IgD-negative memory B cell (primary cell): ENCODE data around the gene PLA2G2F. TPM values are rescaled to one million over a fixed set of nuclear protein-coding genes. Genes with fewer than 3 reads are reported as not detected.
A peak's percentile ranks its signal among the peaks of the same experiment; 100 is the strongest.

Source experiments
- H3K27ac Mint-ChIP-seq, 3 donors: one replicate each; pipeline ENCODE4 v1.8.0; 2020 to 2022; ENCODE audit warnings: mild to moderate bottlenecking in 3 of 3, mixed read lengths in 3 of 3, moderate library complexity in 1 of 3
- H3K27me3 Mint-ChIP-seq: one replicate; pipeline ENCODE4 v1.8.0; 2021; ENCODE audit warnings: mixed read lengths
- H3K36me3 Mint-ChIP-seq: one replicate; pipeline ENCODE4 v1.8.0; 2020; ENCODE audit warnings: mild to moderate bottlenecking, mixed read lengths
- H3K4me1 Mint-ChIP-seq, 3 donors: one replicate each; pipeline ENCODE4 v1.8.0; 2020 to 2022; ENCODE audit warnings: mixed read lengths in 3 of 3, mild to moderate bottlenecking in 1 of 3
- H3K4me3 Mint-ChIP-seq, 4 donors: one replicate each; pipeline ENCODE4 v1.8.0; 2020 to 2022; ENCODE audit warnings: mild to moderate bottlenecking in 4 of 4, mixed read lengths in 4 of 4, moderate library complexity in 3 of 4
- H3K9me3 Mint-ChIP-seq, 3 donors: one replicate each; pipeline ENCODE4 v1.8.0; 2020 to 2021; ENCODE audit warnings: mixed read lengths in 3 of 3, mild to moderate bottlenecking in 1 of 3
- polyA plus RNA-seq: library from polyadenylated mRNA; unstranded; fragments of 300-500 nt; fragmentation: Illumina TruSeq; gene quantifications from one replicate; pipeline ENCODE4 v1.2.3, GENCODE V29; 2021

The PLA2G2F gene
- polyA plus RNA-seq = not detected

- peak within 1 kb of the TSS in 1 of 3 donors; percentile 16 for H3K27ac Mint-ChIP-seq
- H3K27me3 Mint-ChIP-seq = peaks cover 4% of the 10 kb centered on the region
- H3K36me3 Mint-ChIP-seq = no peaks in the 10 kb centered on the region
- peaks cover 0 to 3% (median 0%) of the 10 kb centered on the region in 3 donors for H3K4me1 Mint-ChIP-seq
- no peak within 1 kb of the TSS for H3K4me3 Mint-ChIP-seq
- no peaks in the 10 kb centered on the region for H3K9me3 Mint-ChIP-seq
Observed at GRCh38 chr1:20138961-20139550, at the start of gene PLA2G2F. PLA2G2F (plus strand) TSS chr1:20139323; CDS start chr1:20139428, 105 bp downstream.

- H3K27me3 Mint-ChIP-seq = peaks cover 4% of the 10 kb centered on the region
- no peaks in the 10 kb centered on the region for H3K36me3 Mint-ChIP-seq
- peaks cover 0 to 2% (median 0%) of the 10 kb centered on the region in 3 donors for H3K9me3 Mint-ChIP-seq
- no peak overlapping the region for H3K4me3 Mint-ChIP-seq
- peaks cover 0 to 3% (median 0%) of the 10 kb centered on the region in 3 donors for H3K4me1 Mint-ChIP-seq
- no peak overlapping the region for H3K27ac Mint-ChIP-seq
Observed at GRCh38 chr1:20089328-20090077, 49.6 kb upstream of the PLA2G2F start.

- Mint-ChIP-seq H3K4me3 (no peak overlapping the region), H3K4me1 (peaks cover 0 to 3% (median 0%) of the 10 kb centered on the region in 3 donors)
Observed at GRCh38 chr1:20090119-20090518, 49.0 kb upstream of the PLA2G2F start.

GRCh38 chr1:20090641-20091040, 48.5 kb upstream of the PLA2G2F start:
- Mint-ChIP-seq H3K27ac (no peak overlapping the region), H3K9me3 (peaks cover 0 to 2% (median 0%) of the 10 kb centered on the region in 3 donors), H3K4me3 (no peak overlapping the region), H3K27me3 (peaks cover 6% of the 10 kb centered on the region), H3K36me3 (no peaks in the 10 kb centered on the region), H3K4me1 (peaks cover 0 to under 1% (median 0%) of the 10 kb centered on the region in 3 donors)

More at GRCh38 chr1:20090119-20090518, 49.0 kb upstream of the PLA2G2F start:
- peaks cover 0 to 2% (median 0%) of the 10 kb centered on the region in 3 donors for H3K9me3 Mint-ChIP-seq
- H3K27me3 Mint-ChIP-seq = peaks cover 6% of the 10 kb centered on the region
- H3K27ac Mint-ChIP-seq = no peak overlapping the region
- no peaks in the 10 kb centered on the region for H3K36me3 Mint-ChIP-seq

DNA sequence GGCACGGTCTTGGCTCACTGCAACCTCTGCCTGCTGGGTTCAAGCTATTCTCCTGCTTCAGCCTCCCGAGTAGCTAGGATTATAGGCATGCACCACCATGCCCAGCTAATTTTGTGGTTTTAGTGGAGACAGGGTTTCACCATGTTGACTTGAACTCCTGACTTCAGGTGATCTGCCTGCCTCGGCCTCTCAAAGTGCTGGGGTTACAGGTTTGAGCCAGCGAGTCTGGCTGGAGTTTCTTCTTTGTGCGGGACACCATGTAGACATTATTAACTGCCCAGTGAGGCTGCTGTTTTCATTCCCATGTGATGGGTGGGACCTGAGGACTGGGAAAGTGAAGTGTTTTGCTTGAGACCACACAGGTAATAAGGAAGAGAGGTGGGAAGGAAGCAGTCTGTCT, 45.8 kb upstream of the PLA2G2F start:
- H3K27ac Mint-ChIP-seq = peak overlapping the region in 1 of 3 donors; percentile 79

DNA sequence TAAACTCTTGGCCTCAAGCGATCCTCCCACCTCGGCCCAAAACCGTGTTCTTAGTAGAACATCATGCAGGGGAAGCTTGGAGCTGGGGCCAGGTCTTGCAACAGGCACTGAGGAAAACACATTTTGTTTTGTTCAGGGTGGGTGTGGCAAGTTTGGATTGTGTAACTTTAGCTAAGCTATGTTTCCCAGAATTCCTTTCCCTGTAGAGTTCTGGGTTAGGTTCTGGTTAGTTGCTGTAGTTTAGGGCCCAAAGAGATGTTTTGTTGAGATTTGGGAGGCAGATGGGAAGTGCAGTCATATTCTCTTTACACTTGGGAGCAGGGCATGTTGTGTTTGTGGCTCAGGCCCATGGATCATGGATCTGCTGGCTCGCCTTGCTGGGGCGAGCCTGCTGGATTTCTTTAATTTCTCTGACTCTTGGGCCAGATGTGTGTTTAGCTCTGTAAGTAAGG, 45.2 kb upstream of the PLA2G2F start:
- Mint-ChIP-seq H3K9me3 (peaks cover 0 to 2% (median 0%) of the 10 kb centered on the region in 3 donors), H3K4me1 (no peaks in the 10 kb centered on the region), H3K27me3 (peaks cover 7% of the 10 kb centered on the region), H3K4me3 (no peak overlapping the region), H3K27ac (peak overlapping the region in 1 of 3 donors; percentile 39), H3K36me3 (no peaks in the 10 kb centered on the region)

More for the DNA sequence above, 45.8 kb upstream of the PLA2G2F start:
- Mint-ChIP-seq H3K9me3 (peaks cover 0 to 2% (median 0%) of the 10 kb centered on the region in 3 donors), H3K27me3 (peaks cover 7% of the 10 kb centered on the region), H3K4me3 (no peak overlapping the region), H3K36me3 (no peaks in the 10 kb centered on the region), H3K4me1 (no peaks in the 10 kb centered on the region)

- H3K4me1 Mint-ChIP-seq = no peaks in the 10 kb centered on the region
Observed at GRCh38 chr1:20095564-20096434, 43.3 kb upstream of the PLA2G2F start.

GRCh38 chr1:20096840-20097447, 42.2 kb upstream of the PLA2G2F start:
- Mint-ChIP-seq H3K4me3 (no peak overlapping the region), H3K4me1 (peaks cover 2 to 4% (median 4%) of the 10 kb centered on the region in 3 donors), H3K27ac (no peak overlapping the region), H3K9me3 (no peaks in the 10 kb centered on the region), H3K27me3 (peaks cover 5% of the 10 kb centered on the region), H3K36me3 (no peaks in the 10 kb centered on the region)

More at GRCh38 chr1:20095564-20096434, 43.3 kb upstream of the PLA2G2F start:
- Mint-ChIP-seq H3K4me3 (no peak overlapping the region), H3K27me3 (peaks cover 4% of the 10 kb centered on the region), H3K27ac (peak overlapping the region in 1 of 3 donors; percentile 60), H3K9me3 (no peaks in the 10 kb centered on the region), H3K36me3 (no peaks in the 10 kb centered on the region)

- peaks cover 3% of the 10 kb centered on the region for H3K27me3 Mint-ChIP-seq
- no peak overlapping the region for H3K27ac Mint-ChIP-seq
- peaks cover 2% of the 10 kb centered on the region for H3K36me3 Mint-ChIP-seq
- no peak overlapping the region for H3K4me3 Mint-ChIP-seq
- H3K9me3 Mint-ChIP-seq = no peaks in the 10 kb centered on the region
- peaks cover 4% of the 10 kb centered on the region in 3 donors for H3K4me1 Mint-ChIP-seq
Observed at GRCh38 chr1:20099533-20099932, 39.6 kb upstream of the PLA2G2F start.

DNA sequence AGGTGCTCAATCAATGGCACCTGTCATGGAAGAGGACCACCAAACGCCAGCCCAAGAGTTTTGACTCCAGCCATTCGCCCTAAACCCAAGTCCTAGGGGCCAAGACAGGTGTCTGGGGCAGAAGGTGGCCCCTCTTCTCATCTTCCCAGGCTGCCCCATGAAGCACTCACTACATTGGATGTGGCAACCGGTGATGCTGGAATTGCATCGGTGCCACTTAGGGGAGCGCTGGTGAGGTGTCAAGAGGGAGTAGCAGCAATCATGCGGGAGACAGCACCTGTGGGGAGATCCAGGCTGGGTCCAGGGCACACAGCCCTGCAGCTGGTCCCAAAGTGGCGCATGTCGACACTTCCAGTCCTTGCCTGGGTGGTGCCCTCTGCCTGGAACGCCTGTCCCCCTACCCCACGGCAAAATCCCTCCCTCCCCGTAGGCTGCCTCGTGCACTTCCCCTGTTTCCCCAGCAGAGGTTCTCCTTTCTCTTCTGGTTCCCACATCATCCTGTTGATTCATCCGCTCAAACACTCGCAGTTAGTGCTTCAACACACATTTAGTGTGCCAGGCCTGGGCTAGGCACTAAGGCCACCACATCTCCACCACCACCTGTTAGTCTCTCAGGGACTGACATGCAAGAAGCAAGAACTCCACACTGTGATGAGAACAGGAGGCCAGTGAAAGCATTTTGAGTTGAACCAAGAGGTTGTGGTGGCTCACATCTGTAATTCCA, 38.3 kb upstream of the PLA2G2F start:
- Mint-ChIP-seq H3K4me3 (no peak overlapping the region), H3K36me3 (peaks cover 2% of the 10 kb centered on the region), H3K27ac (no peak overlapping the region), H3K27me3 (peaks cover 2% of the 10 kb centered on the region), H3K9me3 (no peaks in the 10 kb centered on the region), H3K4me1 (peaks cover 4% of the 10 kb centered on the region in 3 donors)

DNA sequence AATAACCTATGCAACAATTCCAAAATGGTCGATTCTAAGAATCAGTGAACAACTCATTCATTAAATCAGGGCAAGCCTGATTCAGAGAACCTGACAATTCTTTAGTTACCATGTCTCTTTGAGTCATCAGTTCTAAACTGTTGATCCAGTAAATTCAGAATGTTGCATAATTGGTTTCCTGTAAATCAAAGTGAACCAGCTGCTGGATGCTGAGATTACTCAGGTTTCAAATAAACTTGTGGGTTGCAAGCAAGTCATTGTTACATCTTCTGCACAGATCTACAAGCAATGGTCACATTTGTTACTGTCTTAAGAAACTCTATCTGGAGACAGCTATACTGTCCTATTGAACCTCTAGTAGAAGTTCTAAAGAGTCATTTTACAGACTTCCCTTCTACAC, 36.2 kb upstream of the PLA2G2F start:
- H3K4me3 Mint-ChIP-seq = no peak overlapping the region
- H3K36me3 Mint-ChIP-seq = peaks cover 2% of the 10 kb centered on the region
- peaks cover 4% of the 10 kb centered on the region in 3 donors for H3K4me1 Mint-ChIP-seq
- no peak overlapping the region for H3K27ac Mint-ChIP-seq
- no peaks in the 10 kb centered on the region for H3K9me3 Mint-ChIP-seq
- H3K27me3 Mint-ChIP-seq = peaks cover 2% of the 10 kb centered on the region

GRCh38 chr1:20105856-20106255, 33.3 kb upstream of the PLA2G2F start:
- peak overlapping the region in 1 of 3 donors; percentile 16 for H3K27ac Mint-ChIP-seq
- H3K9me3 Mint-ChIP-seq = no peaks in the 10 kb centered on the region
- peaks cover 3 to 5% (median 3%) of the 10 kb centered on the region in 3 donors for H3K4me1 Mint-ChIP-seq
- peaks cover 6% of the 10 kb centered on the region for H3K36me3 Mint-ChIP-seq
- H3K27me3 Mint-ChIP-seq = peaks cover 1% of the 10 kb centered on the region
- H3K4me3 Mint-ChIP-seq = no peak overlapping the region

DNA sequence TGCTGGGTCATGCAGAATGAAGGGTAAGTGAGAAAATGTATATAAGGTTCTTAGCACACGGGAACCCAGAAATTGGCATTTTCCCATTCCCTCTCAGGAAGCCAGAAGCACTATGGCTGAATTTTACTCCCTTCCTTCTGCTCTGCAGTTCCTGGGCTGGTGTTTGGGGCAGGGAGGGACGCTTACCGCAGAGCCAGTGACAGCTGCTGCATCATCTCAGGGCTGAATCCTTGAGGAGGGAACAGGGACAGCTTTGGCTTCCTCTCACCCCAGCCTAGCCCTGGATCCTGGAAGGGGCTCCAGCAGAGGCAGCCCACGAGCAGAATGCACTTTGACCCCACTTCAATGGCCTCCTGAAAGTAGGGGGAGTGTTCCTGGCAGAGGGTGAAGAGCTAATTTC, 31.8 kb upstream of the PLA2G2F start:
- Mint-ChIP-seq H3K36me3 (peaks cover 9% of the 10 kb centered on the region), H3K27me3 (no peaks in the 10 kb centered on the region), H3K9me3 (no peaks in the 10 kb centered on the region), H3K27ac (peak overlapping the region in 1 of 3 donors; percentile 77), H3K4me1 (peaks cover 0 to 3% (median 0%) of the 10 kb centered on the region in 3 donors), H3K4me3 (no peak overlapping the region)

- H3K27ac Mint-ChIP-seq = no peak overlapping the region
- no peak overlapping the region for H3K4me3 Mint-ChIP-seq
- H3K9me3 Mint-ChIP-seq = no peaks in the 10 kb centered on the region
Observed at GRCh38 chr1:20107796-20108195, 31.3 kb upstream of the PLA2G2F start.

More at GRCh38 chr1:20107796-20108195, 31.3 kb upstream of the PLA2G2F start:
- peaks cover 0 to 3% (median 0%) of the 10 kb centered on the region in 3 donors for H3K4me1 Mint-ChIP-seq
- H3K36me3 Mint-ChIP-seq = peaks cover 9% of the 10 kb centered on the region
- no peaks in the 10 kb centered on the region for H3K27me3 Mint-ChIP-seq
